K562 (cell line): ENCODE measurements around the gene BCAN. TPM values are rescaled to one million over a fixed set of nuclear protein-coding genes. Genes with fewer than 3 reads are reported as not detected.

Experiments used
- ATAC-seq: fragments of 200-7000 bp; cut with Tn5 transposase; 3 replicates; pipeline ENCODE4 v1.9.1; 2020; ENCODE audit warnings: moderate library complexity
- BruUV-seq: library from RNA; stranded (reverse); fragments of 400-500 nt; replicated peaks from 2 replicates; lab custom pipeline; 2021; lab: Mats Ljungman, UMichigan
- CTCF ChIA-PET: fragments of 300-600 bp; formaldehyde crosslinking; extraction: SDS; loops from one replicate; lab custom pipeline; 2021; ENCODE audit warnings: low intra/inter-chr PET ratio; lab: Yijun Ruan, JAX
- POLR2A ChIA-PET: fragments of 300-600, 350-650 bp; sonication (Branson Sonifier 250); formaldehyde crosslinking; extraction: SDS; loops from one replicate; lab custom pipeline; 2021; ENCODE audit warnings: antibody characterized with exemption, inconsistent platforms; lab: Yijun Ruan, JAX
- DNase-seq, 4 experiments: peaks; one replicate each; pipeline versions ENCODE4 v3.0.0 to v3.0.0-alpha.2; 2011 to 2018; ENCODE audit warnings: low spot score in 3 of 4, mixed read lengths in 3 of 4; ENCODE audit errors: extremely low read depth in 1 of 4
- FAIRE-seq: peaks from 2 replicates; lab custom pipeline; 2011; peaks lifted over from hg19 to GRCh38; lab: Jason Lieb, UNC
- H2AFZ ChIP-seq: 2 replicates; pipeline ENCODE4 v1.6.0; 2011; ENCODE audit warnings: low read depth, low read length, control low read depth, inconsistent platforms
- H3K27ac ChIP-seq: fragments of 200-600 bp; 3 replicates; pipeline ENCODE4 v1.8.0; 2011; ENCODE audit warnings: low read depth, mild to moderate bottlenecking, control low read depth, inconsistent platforms, low read length, moderate library complexity, mixed read lengths; ENCODE audit errors: extremely low read depth
- H3K27me3 ChIP-seq, 2 experiments: fragments of 300-600 bp in 1 of 2; 2 replicates in 1 of 2; 3 replicates in 1 of 2; pipeline versions ENCODE4 v1.6.0 to v1.8.0; 2011; ENCODE audit warnings: inconsistent platforms in 2 of 2, low read length in 2 of 2, mild to moderate bottlenecking in 1 of 2, mixed read lengths in 1 of 2, moderate library complexity in 1 of 2; ENCODE audit not compliant: control insufficient read depth in 2 of 2, insufficient read depth in 2 of 2
- H3K36me3 ChIP-seq: fragments of 300-600 bp; 3 replicates; pipeline ENCODE4 v1.8.0; 2011; ENCODE audit warnings: mild to moderate bottlenecking, low read length, inconsistent platforms; ENCODE audit not compliant: control insufficient read depth, insufficient read depth
- H3K4me1 ChIP-seq, 2 experiments: fragments of 200-600 bp in 1 of 2; replicated peaks in 1 of 2; 2 replicates in 1 of 2; 3 replicates in 1 of 2; pipeline versions ENCODE4 v1.5.1 to v1.8.0; 2011; ENCODE audit warnings: inconsistent platforms in 2 of 2, low read length in 2 of 2, mild to moderate bottlenecking in 1 of 2, mixed read lengths in 1 of 2, moderate library complexity in 1 of 2; ENCODE audit not compliant: control insufficient read depth in 2 of 2, insufficient read depth in 2 of 2
- H3K4me2 ChIP-seq: 2 replicates; pipeline ENCODE4 v1.6.1; 2011; ENCODE audit warnings: low read length, control low read depth, inconsistent platforms, mixed read lengths; ENCODE audit not compliant: insufficient read depth
- H3K4me3 ChIP-seq: fragments of 200-600 bp; sonication (generic), shearing (Covaris generic); 2 replicates; pipeline ENCODE4 v1.5.1; 2016; ENCODE audit warnings: control low read depth, inconsistent platforms
- H3K79me2 ChIP-seq: fragments of 200-600 bp; 3 replicates; pipeline ENCODE4 v1.8.0; 2011; ENCODE audit warnings: low read length, inconsistent platforms; ENCODE audit not compliant: control insufficient read depth, insufficient read depth
- H3K9ac ChIP-seq, 2 experiments: 2 replicates each; pipeline versions ENCODE4 v1.6.0 to v1.6.1; 2011; ENCODE audit warnings: low read depth in 2 of 2, low read length in 2 of 2, control low read depth in 1 of 2, inconsistent platforms in 1 of 2, mild to moderate bottlenecking in 1 of 2, mixed read lengths in 1 of 2; ENCODE audit not compliant: insufficient read depth in 1 of 2
- H3K9me1 ChIP-seq: one replicate; pipeline ENCODE4 v1.6.0; 2011; ENCODE audit warnings: inconsistent platforms, mild to moderate bottlenecking, low read length, moderate library complexity; ENCODE audit not compliant: control insufficient read depth, insufficient read depth
- H3K9me3 ChIP-seq: replicated peaks from 2 replicates; pipeline ENCODE4 v1.5.1; 2011; ENCODE audit warnings: low read depth, low read length, inconsistent platforms; ENCODE audit not compliant: control insufficient read depth, insufficient read depth
- H4K20me1 ChIP-seq: replicated peaks from 2 replicates; pipeline ENCODE4 v1.6.1; 2011; ENCODE audit warnings: low read length, inconsistent platforms, mixed read lengths; ENCODE audit not compliant: control insufficient read depth, insufficient read depth
- ATF2 ChIP-seq: sonication (generic); formaldehyde crosslinking; IDR thresholded peaks from 2 replicates; pipeline ENCODE4 v1.8.1; 2022; ENCODE audit warnings: missing genetic modification reagents
- MAFG ChIP-seq: fragments of 450-650 bp; conservative IDR thresholded peaks from 2 replicates; pipeline ENCODE4 v1.6.1; 2016; ENCODE audit warnings: missing genetic modification characterization, missing compliant biosample characterization
- WGBS: fragments of 100-300 bp; shearing (Covaris generic); methylation state at CpG from one replicate; pipeline ENCODE4 v1.1.6; 2016; ENCODE audit warnings: low coverage, mixed read lengths; ENCODE audit not compliant: insufficient coverage; ENCODE audit errors: missing lambda C conversion rate; 5-methylcytosine and 5-hydroxymethylcytosine counted together
- in situ Hi-C: fragments of 300-500 bp; cut with MboI; formaldehyde crosslinking; loops from 4 replicates; pipeline ENCODE4 v1.15.0; 2018; ENCODE audit warnings: inconsistent platforms, mixed read lengths
- intact Hi-C: fragments of 100-400 bp; cut with micrococcal nuclease; formaldehyde crosslinking; loops from 2 replicates; pipeline ENCODE4 v1.14.2; 2022
- polyA plus RNA-seq, 8 experiments: library from polyadenylated mRNA; depleted of rRNA in 4 of 8; stranded (reverse) in 5 of 8; unstranded in 3 of 8; fragments of >200 nt; fragmentation: Nextera tagmentation in 2 of 8; fragmentation: Illumina TruSeq in 1 of 8; extraction: Ambion mirVana in 2 of 8; extraction: Trizol in 1 of 8; gene quantifications; 2 replicates each; pipeline versions ENCODE4 v1.2.1 to v1.2.3, GENCODE V29; 2011 to 2014; ENCODE audit warnings: inconsistent platforms in 1 of 8, missing spikeins in 1 of 8
- total RNA-seq, 7 experiments: library from RNA; depleted of rRNA in 6 of 7; stranded (reverse); fragments of >200 nt in 6 of 7; fragmentation: Illumina TruSeq in 2 of 7; extraction: Trizol in 2 of 7; gene quantifications; 2 replicates each; pipeline versions ENCODE4 v1.2.1 to v1.2.3, GENCODE V29; 2011 to 2021; ENCODE audit warnings: low replicate concordance in 1 of 7

Gene BCAN
- total and polyA plus RNA-seq, 9 of the 15 experiments (the other 6 are each of a cell fraction or from before 2014, with no cell fraction given) = 0.04 to 0.33 (median 0.14) TPM; not detected in 5

- intact Hi-C loops (no loop called here), in situ Hi-C loops (no loop called here)
- no peaks in the 10 kb centered on the region for H3K27me3 ChIP-seq
- TF ChIP-seq MAFG (tag) (peak; percentile 43), ATF2 (CRISPR knock-in tag) (no peak)
- no peak for ATAC-seq
- ChIA-PET POLR2A (interaction anchor here (0.7 to 1.1 kb wide), 3 partner anchors 34 to 232 kb away, joined by 3 to 4 read pairs (median 3); no protein-coding TSS in a partner anchor), CTCF (interaction anchor here (0.7 to 1.5 kb wide), 4 partner anchors 25 to 269 kb away, joined by 3 to 8 read pairs (median 4); no protein-coding TSS in a partner anchor)
- no peak for FAIRE-seq
- peaks cover 96% of the 10 kb centered on the region for H4K20me1 ChIP-seq
- peaks cover 61% of the 10 kb centered on the region; the same call in 2 of the 3 replicates for H3K36me3 ChIP-seq
- no peaks in the 10 kb centered on the region for H3K9me3 ChIP-seq
- WGBS = 100% methylated on average over 1 of the region's 1 CpG
- no peak overlapping the region for H3K4me2 ChIP-seq
- H3K79me2 ChIP-seq = peaks cover 68% of the 10 kb centered on the region
- H3K4me1 ChIP-seq = peaks cover 32 to 48% of the 10 kb centered on the region in 2 experiments
- H3K9me1 ChIP-seq = peaks cover 59% of the 10 kb centered on the region
- peak overlapping the region in 1 of 2 experiments; percentile 11; a peak in 1 of 4 replicates for H3K9ac ChIP-seq
- no peak for DNase-seq
- no peak overlapping the region for H3K27ac ChIP-seq
- no TSS peak for BruUV-seq
- no peak overlapping the region for H3K4me3 ChIP-seq
- no peak overlapping the region for H2AFZ ChIP-seq
These were observed 12.8 kb downstream of the BCAN start for GRCh38 chr1:156654700-156655099.
